HL-60 (cell line): ENCODE data around the gene PTPRN.

Experiments
- DNase-seq, 2 experiments: peaks; one replicate each; pipeline ENCODE4 v3.0.0-alpha.2; 2010 to 2020; ENCODE audit warnings: low read depth in 1 of 2, low spot score in 1 of 2
- H3K27ac ChIP-seq: fragments of 250-450 bp; sonication (Bioruptor Pico); replicated peaks from 2 replicates; pipeline ENCODE4 v1.5.1; 2020; ENCODE audit warnings: mild to moderate bottlenecking, moderate library complexity
- H3K27me3 ChIP-seq: fragments of 250-450 bp; sonication (Bioruptor Pico); 2 replicates; pipeline ENCODE4 v1.5.1; 2021; ENCODE audit warnings: mild to moderate bottlenecking, moderate library complexity; ENCODE audit not compliant: insufficient read depth, poor library complexity, severe bottlenecking
- H3K4me3 ChIP-seq: replicated peaks from 2 replicates; pipeline ENCODE4 v1.5.1; 2011; ENCODE audit warnings: mild to moderate bottlenecking, control low read depth, low read length; ENCODE audit not compliant: insufficient read depth
- CTCF ChIP-seq: IDR thresholded peaks from one replicate; pipeline ENCODE4 v1.5.1; 2011; ENCODE audit warnings: low read length, control low read depth, inconsistent platforms; ENCODE audit not compliant: insufficient read depth
- GABPA ChIP-seq: IDR thresholded peaks from 2 replicates; pipeline ENCODE4 v1.6.1; 2012; ENCODE audit warnings: low read depth
- POLR2AphosphoS5 ChIP-seq: IDR thresholded peaks from 2 replicates; pipeline ENCODE4 v1.6.1; 2012; ENCODE audit warnings: low read depth
- SPI1 ChIP-seq: IDR thresholded peaks from 2 replicates; pipeline ENCODE4 v1.6.1; 2012; ENCODE audit warnings: low read depth, mild to moderate bottlenecking, borderline replicate concordance
- TF ChIP-seq, protein P1 (sequence below): IDR thresholded peaks from 2 replicates; pipeline ENCODE4 v1.6.1; 2012; ENCODE audit warnings: low read depth; ENCODE audit not compliant: insufficient replicate concordance

The PTPRN gene

DNA sequence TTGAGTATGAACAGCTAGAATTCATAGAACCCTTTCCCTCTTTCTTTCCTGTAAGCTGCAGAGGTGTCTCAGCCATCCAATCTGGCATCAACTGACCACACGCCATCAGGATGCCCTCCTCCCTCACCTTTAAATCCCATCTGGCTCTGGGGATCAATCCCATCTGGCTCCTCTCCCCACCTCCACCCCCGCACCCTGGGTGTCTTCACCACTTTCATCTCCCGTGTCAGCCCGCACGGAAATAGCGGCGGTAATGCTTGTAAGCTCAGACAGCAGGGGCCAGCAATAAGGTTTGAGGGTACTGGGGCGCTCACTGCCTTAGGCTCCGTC is 56.7 kb downstream of the PTPRN start:
- no peak for TF ChIP-seq GABPA
- TF ChIP-seq SPI1: no peak
- TF ChIP-seq POLR2AphosphoS5: no peak
- TF ChIP-seq CTCF: no peak
- TF ChIP-seq, protein P1, sequence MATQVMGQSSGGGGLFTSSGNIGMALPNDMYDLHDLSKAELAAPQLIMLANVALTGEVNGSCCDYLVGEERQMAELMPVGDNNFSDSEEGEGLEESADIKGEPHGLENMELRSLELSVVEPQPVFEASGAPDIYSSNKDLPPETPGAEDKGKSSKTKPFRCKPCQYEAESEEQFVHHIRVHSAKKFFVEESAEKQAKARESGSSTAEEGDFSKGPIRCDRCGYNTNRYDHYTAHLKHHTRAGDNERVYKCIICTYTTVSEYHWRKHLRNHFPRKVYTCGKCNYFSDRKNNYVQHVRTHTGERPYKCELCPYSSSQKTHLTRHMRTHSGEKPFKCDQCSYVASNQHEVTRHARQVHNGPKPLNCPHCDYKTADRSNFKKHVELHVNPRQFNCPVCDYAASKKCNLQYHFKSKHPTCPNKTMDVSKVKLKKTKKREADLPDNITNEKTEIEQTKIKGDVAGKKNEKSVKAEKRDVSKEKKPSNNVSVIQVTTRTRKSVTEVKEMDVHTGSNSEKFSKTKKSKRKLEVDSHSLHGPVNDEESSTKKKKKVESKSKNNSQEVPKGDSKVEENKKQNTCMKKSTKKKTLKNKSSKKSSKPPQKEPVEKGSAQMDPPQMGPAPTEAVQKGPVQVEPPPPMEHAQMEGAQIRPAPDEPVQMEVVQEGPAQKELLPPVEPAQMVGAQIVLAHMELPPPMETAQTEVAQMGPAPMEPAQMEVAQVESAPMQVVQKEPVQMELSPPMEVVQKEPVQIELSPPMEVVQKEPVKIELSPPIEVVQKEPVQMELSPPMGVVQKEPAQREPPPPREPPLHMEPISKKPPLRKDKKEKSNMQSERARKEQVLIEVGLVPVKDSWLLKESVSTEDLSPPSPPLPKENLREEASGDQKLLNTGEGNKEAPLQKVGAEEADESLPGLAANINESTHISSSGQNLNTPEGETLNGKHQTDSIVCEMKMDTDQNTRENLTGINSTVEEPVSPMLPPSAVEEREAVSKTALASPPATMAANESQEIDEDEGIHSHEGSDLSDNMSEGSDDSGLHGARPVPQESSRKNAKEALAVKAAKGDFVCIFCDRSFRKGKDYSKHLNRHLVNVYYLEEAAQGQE: no peak
- Histone ChIP-seq H3K4me3 (peak overlapping the region; percentile 79), H3K27ac (peak overlapping the region; percentile 74), H3K27me3 (no peaks in the 10 kb centered on the region)
- DNase-seq: no peak

- Histone ChIP-seq H3K27me3 (no peaks in the 10 kb centered on the region), H3K27ac (peak overlapping the region; percentile 74), H3K4me3 (peak overlapping the region; percentile 79)
- no peak for DNase-seq
- TF ChIP-seq SPI1 (no peak), CTCF (no peak), POLR2AphosphoS5 (no peak), GABPA (no peak)
- TF ChIP-seq, protein P1: no peak
These were observed 57.1 kb downstream of the PTPRN start for GRCh38 chr2:219252084-219252483.

GRCh38 chr2:219251656-219252055 is 57.5 kb downstream of the PTPRN start:
- Histone ChIP-seq H3K27ac (no peak overlapping the region), H3K27me3 (no peaks in the 10 kb centered on the region), H3K4me3 (peak overlapping the region; percentile 79)

More at GRCh38 chr2:219251656-219252055, 57.5 kb downstream of the PTPRN start:
- TF ChIP-seq CTCF (no peak), SPI1 (peak; percentile 53; the same call in 1 of the 2 replicates), GABPA (no peak)
- TF ChIP-seq, protein P1: no peak
- peak in 1 of 2 experiments; percentile 26 for DNase-seq
